K562 (cell line): ENCODE measurements around the gene NONO. TPM values are rescaled to one million over a fixed set of nuclear protein-coding genes. Genes with fewer than 3 reads are reported as not detected.

Experiments
- BHLHE40 ChIP-seq: IDR thresholded peaks from 2 replicates; pipeline ENCODE4 v1.6.1; 2011; ENCODE audit warnings: low read length, improper control_type of control experiment
- BRD4 ChIP-seq: fragments of 200-600 bp; sonication (generic); IDR thresholded peaks from 2 replicates; pipeline ENCODE4 v1.6.1; 2017; ENCODE audit warnings: inconsistent platforms
- CCNT2 ChIP-seq: IDR thresholded peaks from 2 replicates; pipeline ENCODE4 v1.6.1; 2011; ENCODE audit warnings: borderline replicate concordance, low read depth, mild to moderate bottlenecking, moderate library complexity, mixed read lengths, low read length; ENCODE audit not compliant: insufficient read length; ENCODE audit errors: extremely low read depth
- MEIS2 ChIP-seq: fragments of 450-650 bp; IDR thresholded peaks from 2 replicates; pipeline ENCODE4 v1.6.1; 2014; ENCODE audit warnings: mild to moderate bottlenecking; ENCODE audit not compliant: partially characterized antibody
- PCBP1 ChIP-seq: fragments of 200-400 bp; formaldehyde crosslinking; IDR thresholded peaks from 2 replicates; pipeline ENCODE4 v1.6.1; 2018; ENCODE audit warnings: mild to moderate bottlenecking, low read depth, low read length; ENCODE audit not compliant: poor library complexity, severe bottlenecking
- POLR3G ChIP-seq: IDR thresholded peaks from 2 replicates; pipeline ENCODE4 v1.6.1; 2011; ENCODE audit not compliant: insufficient read length, insufficient replicate concordance; ENCODE audit errors: extremely low read depth
- RAD51 ChIP-seq: fragments of 450-650 bp; IDR thresholded peaks from 2 replicates; pipeline ENCODE4 v1.7.1; 2016; ENCODE audit warnings: low read depth, mild to moderate bottlenecking, borderline replicate concordance
- TARDBP ChIP-seq: fragments of 450-650 bp; IDR thresholded peaks from 2 replicates; pipeline ENCODE4 v1.6.1; 2016
- TEAD1 ChIP-seq, 2 experiments: fragments of 450-650 bp in 1 of 2; sonication (generic) in 1 of 2; formaldehyde crosslinking; IDR thresholded peaks; 2 replicates each; pipeline versions ENCODE4 v1.4.0 to v1.8.0; 2020 to 2022; ENCODE audit warnings: mild to moderate bottlenecking in 2 of 2, missing genetic modification reagents in 1 of 2
- polyA plus RNA-seq, 8 experiments: library from polyadenylated mRNA; depleted of rRNA in 4 of 8; stranded (reverse) in 5 of 8; unstranded in 3 of 8; fragments of >200 nt; fragmentation: Nextera tagmentation in 2 of 8; fragmentation: Illumina TruSeq in 1 of 8; extraction: Ambion mirVana in 2 of 8; extraction: Trizol in 1 of 8; gene quantifications; 2 replicates each; pipeline versions ENCODE4 v1.2.1 to v1.2.3, GENCODE V29; 2011 to 2014; ENCODE audit warnings: inconsistent platforms in 1 of 8, missing spikeins in 1 of 8
- total RNA-seq, 7 experiments: library from RNA; depleted of rRNA in 6 of 7; stranded (reverse); fragments of >200 nt in 6 of 7; fragmentation: Illumina TruSeq in 2 of 7; extraction: Trizol in 2 of 7; gene quantifications; 2 replicates each; pipeline versions ENCODE4 v1.2.1 to v1.2.3, GENCODE V29; 2011 to 2021; ENCODE audit warnings: low replicate concordance in 1 of 7
- TF ChIP-seq, protein P1 (sequence below): sonication (generic); formaldehyde crosslinking; IDR thresholded peaks from 2 replicates; pipeline ENCODE4 v1.8.1; 2022; ENCODE audit warnings: missing genetic modification reagents
- TF ChIP-seq, protein P2 (sequence below), 2 experiments: fragments of 450-650 bp; IDR thresholded peaks; 2 replicates each; pipeline ENCODE4 v1.6.1; 2016; ENCODE audit warnings: mild to moderate bottlenecking in 2 of 2, borderline replicate concordance in 1 of 2, low read depth in 1 of 2, moderate library complexity in 1 of 2
- TF ChIP-seq, protein P3 (sequence below), 2 experiments: fragments of 450-650 bp; IDR thresholded peaks; 2 replicates each; pipeline ENCODE4 v1.6.1; 2018; ENCODE audit warnings: mild to moderate bottlenecking in 2 of 2, low read depth in 1 of 2; ENCODE audit not compliant: partially characterized antibody in 2 of 2

Gene NONO
- total and polyA plus RNA-seq, 9 of the 15 experiments (the other 6 are each of a cell fraction or from before 2014, with no cell fraction given), result 333 to 651 (median 451) TPM

DNA sequence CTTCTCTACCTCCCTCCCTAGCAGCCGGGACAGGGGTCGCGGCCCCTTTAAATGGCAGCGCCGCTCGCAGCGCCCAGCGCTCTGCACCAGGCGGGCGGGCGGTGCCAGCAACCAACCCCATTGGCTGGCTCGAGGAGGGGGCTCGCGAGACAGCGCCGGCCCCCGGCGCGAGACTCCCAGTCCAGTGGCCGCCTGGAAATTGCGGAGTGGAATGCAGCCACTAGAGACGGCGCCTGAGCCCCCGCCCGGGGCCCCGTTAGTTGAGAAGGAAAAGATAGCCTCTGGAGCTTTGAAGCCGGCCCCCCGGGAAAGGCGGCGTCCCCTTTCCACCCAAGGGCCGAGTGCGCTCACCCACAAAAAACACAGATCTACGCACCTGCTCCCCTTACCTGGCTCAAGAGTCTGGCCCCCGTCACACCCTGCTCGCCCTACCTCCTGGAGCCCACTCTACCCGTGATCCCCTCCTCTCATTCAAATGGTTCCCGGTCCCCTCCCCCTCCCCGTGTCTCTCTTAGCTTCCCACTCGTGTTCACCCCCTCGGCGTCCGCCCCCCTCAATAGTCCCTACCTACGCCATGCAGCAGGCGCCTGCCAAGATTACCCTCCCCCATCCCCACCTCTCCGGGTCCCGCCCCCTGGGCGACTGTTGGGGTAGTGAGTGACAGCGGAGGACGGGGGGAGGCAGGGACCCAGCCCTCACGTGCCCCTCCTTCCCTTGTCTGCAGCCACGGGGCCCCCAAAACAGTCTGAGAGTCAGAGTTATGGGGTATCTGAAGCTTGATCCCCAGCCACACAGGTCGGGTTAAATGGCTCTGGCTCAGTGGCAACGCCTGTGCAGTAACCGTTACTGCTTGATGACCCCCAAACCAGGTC, 29.1 kb upstream of the NONO start, which contains the start of gene ZMYM3 (continued):
- TF ChIP-seq, protein P1, sequence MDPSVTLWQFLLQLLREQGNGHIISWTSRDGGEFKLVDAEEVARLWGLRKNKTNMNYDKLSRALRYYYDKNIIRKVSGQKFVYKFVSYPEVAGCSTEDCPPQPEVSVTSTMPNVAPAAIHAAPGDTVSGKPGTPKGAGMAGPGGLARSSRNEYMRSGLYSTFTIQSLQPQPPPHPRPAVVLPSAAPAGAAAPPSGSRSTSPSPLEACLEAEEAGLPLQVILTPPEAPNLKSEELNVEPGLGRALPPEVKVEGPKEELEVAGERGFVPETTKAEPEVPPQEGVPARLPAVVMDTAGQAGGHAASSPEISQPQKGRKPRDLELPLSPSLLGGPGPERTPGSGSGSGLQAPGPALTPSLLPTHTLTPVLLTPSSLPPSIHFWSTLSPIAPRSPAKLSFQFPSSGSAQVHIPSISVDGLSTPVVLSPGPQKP, result no peak
- TF ChIP-seq POLR3G (no peak), CCNT2 (peak; percentile 67), MEIS2 (peak; percentile 59), TEAD1 (CRISPR knock-in tag; IDR thresholded peaks at IDR 0.05) (no peak), TARDBP (no peak), BRD4 (peak; percentile 66; the same call in 1 of the 2 replicates), PCBP1 (peak; percentile 39), RAD51 (peak; percentile 12; the same call in 1 of the 2 replicates), BHLHE40 (peak; percentile 86)
- TF ChIP-seq, protein P2, sequence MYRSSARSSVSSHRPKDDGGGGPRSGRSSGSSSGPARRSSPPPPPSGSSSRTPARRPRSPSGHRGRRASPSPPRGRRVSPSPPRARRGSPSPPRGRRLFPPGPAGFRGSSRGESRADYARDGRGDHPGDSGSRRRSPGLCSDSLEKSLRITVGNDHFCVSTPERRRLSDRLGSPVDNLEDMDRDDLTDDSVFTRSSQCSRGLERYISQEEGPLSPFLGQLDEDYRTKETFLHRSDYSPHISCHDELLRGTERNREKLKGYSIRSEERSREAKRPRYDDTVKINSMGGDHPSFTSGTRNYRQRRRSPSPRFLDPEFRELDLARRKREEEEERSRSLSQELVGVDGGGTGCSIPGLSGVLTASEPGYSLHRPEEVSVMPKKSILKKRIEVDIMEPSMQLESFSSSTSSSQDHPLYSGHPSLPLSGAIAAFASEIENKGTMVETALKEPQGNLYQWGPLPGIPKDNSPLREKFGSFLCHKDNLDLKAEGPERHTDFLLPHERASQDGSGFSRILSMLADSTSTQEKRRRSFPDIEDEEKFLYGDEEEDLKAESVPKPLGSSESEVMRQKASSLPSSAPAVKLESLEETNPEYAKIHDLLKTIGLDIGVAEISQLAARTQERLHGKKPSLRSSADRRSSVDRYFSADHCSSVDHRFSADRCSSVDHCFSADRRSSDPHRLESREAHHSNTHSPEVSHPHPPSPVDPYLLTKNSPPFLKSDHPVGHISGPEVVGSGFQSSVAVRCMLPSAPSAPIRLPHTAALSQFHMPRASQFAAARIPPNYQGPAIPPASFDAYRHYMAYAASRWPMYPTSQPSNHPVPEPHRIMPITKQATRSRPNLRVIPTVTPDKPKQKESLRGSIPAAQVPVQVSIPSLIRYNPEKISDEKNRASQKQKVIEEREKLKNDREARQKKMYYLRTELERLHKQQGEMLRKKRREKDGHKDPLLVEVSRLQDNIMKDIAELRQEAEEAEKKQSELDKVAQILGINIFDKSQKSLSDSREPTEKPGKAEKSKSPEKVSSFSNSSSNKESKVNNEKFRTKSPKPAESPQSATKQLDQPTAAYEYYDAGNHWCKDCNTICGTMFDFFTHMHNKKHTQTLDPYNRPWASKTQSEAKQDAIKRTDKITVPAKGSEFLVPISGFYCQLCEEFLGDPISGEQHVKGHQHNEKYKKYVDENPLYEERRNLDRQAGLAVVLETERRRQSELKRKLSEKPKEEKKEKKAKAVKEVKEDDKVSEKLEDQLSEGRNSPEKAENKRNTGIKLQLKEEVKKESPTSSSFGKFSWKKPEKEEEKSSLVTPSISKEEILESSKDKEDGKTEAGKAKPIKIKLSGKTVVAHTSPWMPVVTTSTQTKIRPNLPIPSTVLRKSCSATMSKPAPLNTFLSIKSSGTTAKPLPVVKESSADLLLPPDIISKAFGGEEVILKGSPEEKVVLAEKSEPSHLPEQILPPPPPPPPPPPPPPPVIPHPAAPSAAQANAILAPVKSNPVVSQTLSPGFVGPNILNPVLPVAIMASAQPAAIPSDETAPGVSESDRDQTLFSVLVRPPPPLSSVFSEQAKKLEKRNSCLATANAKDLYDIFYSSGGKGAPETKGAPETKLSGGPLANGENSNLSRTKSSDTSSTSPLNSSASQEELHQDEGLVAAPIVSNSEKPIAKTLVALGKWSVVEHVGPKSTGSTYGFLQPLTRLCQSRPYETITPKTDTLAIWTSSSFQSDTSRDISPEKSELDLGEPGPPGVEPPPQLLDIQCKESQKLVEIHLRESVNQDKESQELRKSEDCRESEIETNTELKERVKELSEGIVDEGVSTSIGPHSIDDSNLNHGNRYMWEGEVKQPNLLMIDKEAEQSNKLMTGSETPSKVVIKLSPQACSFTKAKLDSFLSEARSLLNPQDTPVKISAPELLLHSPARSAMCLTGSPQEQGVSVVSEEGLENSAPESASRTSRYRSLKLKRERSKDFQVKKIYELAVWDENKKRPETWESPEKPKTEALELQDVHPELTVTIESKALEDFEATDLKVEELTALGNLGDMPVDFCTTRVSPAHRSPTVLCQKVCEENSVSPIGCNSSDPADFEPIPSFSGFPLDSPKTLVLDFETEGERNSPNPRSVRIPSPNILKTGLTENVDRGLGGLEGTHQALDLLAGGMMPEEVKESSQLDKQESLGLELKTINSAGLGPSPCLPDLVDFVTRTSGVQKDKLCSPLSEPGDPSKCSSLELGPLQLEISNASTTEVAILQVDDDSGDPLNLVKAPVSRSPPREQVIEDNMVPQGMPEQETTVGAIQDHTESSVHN (IDR thresholded peaks at IDR 0.05; ENCODE audit: borderline replicate concordance in 1 of 2, low read depth in 1 of 2), result no peak
- TF ChIP-seq, protein P3, sequence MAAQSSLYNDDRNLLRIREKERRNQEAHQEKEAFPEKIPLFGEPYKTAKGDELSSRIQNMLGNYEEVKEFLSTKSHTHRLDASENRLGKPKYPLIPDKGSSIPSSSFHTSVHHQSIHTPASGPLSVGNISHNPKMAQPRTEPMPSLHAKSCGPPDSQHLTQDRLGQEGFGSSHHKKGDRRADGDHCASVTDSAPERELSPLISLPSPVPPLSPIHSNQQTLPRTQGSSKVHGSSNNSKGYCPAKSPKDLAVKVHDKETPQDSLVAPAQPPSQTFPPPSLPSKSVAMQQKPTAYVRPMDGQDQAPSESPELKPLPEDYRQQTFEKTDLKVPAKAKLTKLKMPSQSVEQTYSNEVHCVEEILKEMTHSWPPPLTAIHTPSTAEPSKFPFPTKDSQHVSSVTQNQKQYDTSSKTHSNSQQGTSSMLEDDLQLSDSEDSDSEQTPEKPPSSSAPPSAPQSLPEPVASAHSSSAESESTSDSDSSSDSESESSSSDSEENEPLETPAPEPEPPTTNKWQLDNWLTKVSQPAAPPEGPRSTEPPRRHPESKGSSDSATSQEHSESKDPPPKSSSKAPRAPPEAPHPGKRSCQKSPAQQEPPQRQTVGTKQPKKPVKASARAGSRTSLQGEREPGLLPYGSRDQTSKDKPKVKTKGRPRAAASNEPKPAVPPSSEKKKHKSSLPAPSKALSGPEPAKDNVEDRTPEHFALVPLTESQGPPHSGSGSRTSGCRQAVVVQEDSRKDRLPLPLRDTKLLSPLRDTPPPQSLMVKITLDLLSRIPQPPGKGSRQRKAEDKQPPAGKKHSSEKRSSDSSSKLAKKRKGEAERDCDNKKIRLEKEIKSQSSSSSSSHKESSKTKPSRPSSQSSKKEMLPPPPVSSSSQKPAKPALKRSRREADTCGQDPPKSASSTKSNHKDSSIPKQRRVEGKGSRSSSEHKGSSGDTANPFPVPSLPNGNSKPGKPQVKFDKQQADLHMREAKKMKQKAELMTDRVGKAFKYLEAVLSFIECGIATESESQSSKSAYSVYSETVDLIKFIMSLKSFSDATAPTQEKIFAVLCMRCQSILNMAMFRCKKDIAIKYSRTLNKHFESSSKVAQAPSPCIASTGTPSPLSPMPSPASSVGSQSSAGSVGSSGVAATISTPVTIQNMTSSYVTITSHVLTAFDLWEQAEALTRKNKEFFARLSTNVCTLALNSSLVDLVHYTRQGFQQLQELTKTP (IDR thresholded peaks at IDR 0.05; ENCODE audit: low read depth in 1 of 2, partially characterized antibody in 2 of 2), result peak in 1 of 2 experiments; percentile 21
